HCT116 (cell line): ENCODE results near the gene PPP1R3G.

ENCODE experiments used
- ATF3 ChIP-seq: IDR thresholded peaks from 2 replicates; pipeline ENCODE4 v1.6.1; 2012
- EZH2 ChIP-seq: fragments of 200-600 bp; sonication (generic); IDR thresholded peaks from 2 replicates; pipeline ENCODE4 v1.6.1; 2017; ENCODE audit warnings: antibody characterized with exemption, mixed run types
- POLR2A ChIP-seq: IDR thresholded peaks from 2 replicates; pipeline ENCODE4 v1.7.0; 2011; ENCODE audit warnings: borderline replicate concordance; ENCODE audit not compliant: insufficient read depth, insufficient read length; ENCODE audit errors: extremely low read depth
- TF ChIP-seq, protein P1 (sequence below), 3 experiments: fragments of 200-600 bp in 1 of 3; sonication (generic) in 1 of 3; IDR thresholded peaks in 2 of 3; conservative IDR thresholded peaks in 1 of 3; 2 replicates each; pipeline ENCODE4 v1.5.1; 2012 to 2017; ENCODE audit warnings: low read depth in 2 of 3, low read length in 2 of 3, antibody characterized with exemption in 1 of 3, borderline replicate concordance in 1 of 3, control low read depth in 1 of 3, mild to moderate bottlenecking in 1 of 3, mixed read lengths in 1 of 3, mixed run types in 1 of 3, moderate library complexity in 1 of 3; ENCODE audit not compliant: insufficient read depth in 1 of 3
- TF ChIP-seq, protein P2 (sequence below): IDR thresholded peaks from 2 replicates; pipeline ENCODE4 v1.6.1; 2011; ENCODE audit warnings: mild to moderate bottlenecking, low read length, moderate library complexity; ENCODE audit not compliant: insufficient replicate concordance; ENCODE audit errors: extremely low read depth

DNA sequence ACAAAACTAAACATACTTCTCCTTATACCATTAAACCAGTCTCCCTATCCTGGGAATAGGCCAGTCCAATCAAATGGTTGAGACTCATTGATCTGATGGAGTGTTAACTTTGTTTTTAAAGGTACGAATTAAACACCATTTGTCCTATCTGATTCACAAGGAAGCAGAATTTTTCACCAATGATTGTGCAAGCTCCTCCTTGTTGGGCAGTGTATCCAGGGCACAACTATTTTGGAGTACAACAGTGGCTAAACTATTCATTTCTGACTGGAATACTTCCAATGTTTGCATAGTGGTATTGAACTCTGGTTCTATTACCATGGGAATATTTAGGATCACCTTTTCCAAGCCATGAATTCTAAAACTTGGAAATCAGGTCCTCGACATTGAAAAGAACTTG, 5.4 kb upstream of the PPP1R3G start:
- TF ChIP-seq, protein P1, sequence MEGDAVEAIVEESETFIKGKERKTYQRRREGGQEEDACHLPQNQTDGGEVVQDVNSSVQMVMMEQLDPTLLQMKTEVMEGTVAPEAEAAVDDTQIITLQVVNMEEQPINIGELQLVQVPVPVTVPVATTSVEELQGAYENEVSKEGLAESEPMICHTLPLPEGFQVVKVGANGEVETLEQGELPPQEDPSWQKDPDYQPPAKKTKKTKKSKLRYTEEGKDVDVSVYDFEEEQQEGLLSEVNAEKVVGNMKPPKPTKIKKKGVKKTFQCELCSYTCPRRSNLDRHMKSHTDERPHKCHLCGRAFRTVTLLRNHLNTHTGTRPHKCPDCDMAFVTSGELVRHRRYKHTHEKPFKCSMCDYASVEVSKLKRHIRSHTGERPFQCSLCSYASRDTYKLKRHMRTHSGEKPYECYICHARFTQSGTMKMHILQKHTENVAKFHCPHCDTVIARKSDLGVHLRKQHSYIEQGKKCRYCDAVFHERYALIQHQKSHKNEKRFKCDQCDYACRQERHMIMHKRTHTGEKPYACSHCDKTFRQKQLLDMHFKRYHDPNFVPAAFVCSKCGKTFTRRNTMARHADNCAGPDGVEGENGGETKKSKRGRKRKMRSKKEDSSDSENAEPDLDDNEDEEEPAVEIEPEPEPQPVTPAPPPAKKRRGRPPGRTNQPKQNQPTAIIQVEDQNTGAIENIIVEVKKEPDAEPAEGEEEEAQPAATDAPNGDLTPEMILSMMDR (IDR thresholded peaks at IDR 0.05 in 2 of 3, conservative IDR thresholded peaks at IDR 0.05 in 1 of 3; ENCODE audit: borderline replicate concordance in 1 of 3, insufficient read depth in 1 of 3, low read depth in 2 of 3, low read length in 2 of 3) = no peak
- TF ChIP-seq EZH2 (no peak), ATF3 (no peak), POLR2A (no peak)
- TF ChIP-seq, protein P2, sequence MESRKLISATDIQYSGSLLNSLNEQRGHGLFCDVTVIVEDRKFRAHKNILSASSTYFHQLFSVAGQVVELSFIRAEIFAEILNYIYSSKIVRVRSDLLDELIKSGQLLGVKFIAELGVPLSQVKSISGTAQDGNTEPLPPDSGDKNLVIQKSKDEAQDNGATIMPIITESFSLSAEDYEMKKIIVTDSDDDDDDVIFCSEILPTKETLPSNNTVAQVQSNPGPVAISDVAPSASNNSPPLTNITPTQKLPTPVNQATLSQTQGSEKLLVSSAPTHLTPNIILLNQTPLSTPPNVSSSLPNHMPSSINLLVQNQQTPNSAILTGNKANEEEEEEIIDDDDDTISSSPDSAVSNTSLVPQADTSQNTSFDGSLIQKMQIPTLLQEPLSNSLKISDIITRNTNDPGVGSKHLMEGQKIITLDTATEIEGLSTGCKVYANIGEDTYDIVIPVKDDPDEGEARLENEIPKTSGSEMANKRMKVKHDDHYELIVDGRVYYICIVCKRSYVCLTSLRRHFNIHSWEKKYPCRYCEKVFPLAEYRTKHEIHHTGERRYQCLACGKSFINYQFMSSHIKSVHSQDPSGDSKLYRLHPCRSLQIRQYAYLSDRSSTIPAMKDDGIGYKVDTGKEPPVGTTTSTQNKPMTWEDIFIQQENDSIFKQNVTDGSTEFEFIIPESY = no peak
